ENCODE results near the gene SPATA24. TPM values are rescaled to one million over a fixed set of nuclear protein-coding genes. Genes with fewer than 3 reads are reported as not detected.
A peak's percentile ranks its signal among the peaks of the same experiment; 100 is the strongest.

The SPATA24 gene
- total RNA-seq, 4 donors from 2014 or later = 1.5 to 13.5 (median 6.3) TPM

DNA sequence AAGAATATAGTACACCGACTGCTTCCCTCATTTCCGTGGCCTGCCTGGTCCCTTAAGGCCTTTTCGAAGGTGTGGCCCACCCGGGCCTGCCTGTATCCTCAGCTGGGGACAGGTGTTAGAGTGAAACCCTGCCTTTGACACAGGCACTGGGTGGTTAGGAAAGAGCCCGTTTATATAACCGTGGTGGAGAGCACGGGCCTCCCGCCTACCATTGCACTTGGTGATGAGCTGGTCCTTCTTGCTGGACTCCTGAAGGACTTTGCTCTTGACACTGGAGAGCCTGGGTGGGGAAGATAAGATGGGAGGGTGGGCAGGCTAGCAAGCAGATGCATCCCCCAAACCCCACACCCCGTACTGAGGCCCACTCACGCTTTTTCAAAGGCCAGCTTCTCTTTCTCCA is 2.3 kb downstream of the SPATA24 start:
- Histone ChIP-seq H3K27me3 (no peaks in the 10 kb centered on the region), H3K27ac (no peak overlapping the region), H3K36me3 (peaks cover 0 to 7% of the 10 kb centered on the region in 2 donors), H3K4me1 (peaks cover 0 to 18% (median 7%) of the 10 kb centered on the region in 3 donors), H3K9me3 (no peaks in the 10 kb centered on the region), H3K4me3 (no peak overlapping the region)
- WGBS, 2 donors (ENCODE audit: low coverage in 1 of 2) = 91 to 95% methylated on average over 4 to 7 of the region's 10 CpGs
- TF ChIP-seq POLR2A (IDR thresholded peaks at IDR 0.05) = no peak
- TF ChIP-seq, protein P1, sequence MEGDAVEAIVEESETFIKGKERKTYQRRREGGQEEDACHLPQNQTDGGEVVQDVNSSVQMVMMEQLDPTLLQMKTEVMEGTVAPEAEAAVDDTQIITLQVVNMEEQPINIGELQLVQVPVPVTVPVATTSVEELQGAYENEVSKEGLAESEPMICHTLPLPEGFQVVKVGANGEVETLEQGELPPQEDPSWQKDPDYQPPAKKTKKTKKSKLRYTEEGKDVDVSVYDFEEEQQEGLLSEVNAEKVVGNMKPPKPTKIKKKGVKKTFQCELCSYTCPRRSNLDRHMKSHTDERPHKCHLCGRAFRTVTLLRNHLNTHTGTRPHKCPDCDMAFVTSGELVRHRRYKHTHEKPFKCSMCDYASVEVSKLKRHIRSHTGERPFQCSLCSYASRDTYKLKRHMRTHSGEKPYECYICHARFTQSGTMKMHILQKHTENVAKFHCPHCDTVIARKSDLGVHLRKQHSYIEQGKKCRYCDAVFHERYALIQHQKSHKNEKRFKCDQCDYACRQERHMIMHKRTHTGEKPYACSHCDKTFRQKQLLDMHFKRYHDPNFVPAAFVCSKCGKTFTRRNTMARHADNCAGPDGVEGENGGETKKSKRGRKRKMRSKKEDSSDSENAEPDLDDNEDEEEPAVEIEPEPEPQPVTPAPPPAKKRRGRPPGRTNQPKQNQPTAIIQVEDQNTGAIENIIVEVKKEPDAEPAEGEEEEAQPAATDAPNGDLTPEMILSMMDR (IDR thresholded peaks at IDR 0.05) = no peak
- TF ChIP-seq EP300 (IDR thresholded peaks at IDR 0.05) = no peak
- no peak for TF ChIP-seq POLR2AphosphoS5 (IDR thresholded peaks at IDR 0.05)
- no peak for ATAC-seq

DNA sequence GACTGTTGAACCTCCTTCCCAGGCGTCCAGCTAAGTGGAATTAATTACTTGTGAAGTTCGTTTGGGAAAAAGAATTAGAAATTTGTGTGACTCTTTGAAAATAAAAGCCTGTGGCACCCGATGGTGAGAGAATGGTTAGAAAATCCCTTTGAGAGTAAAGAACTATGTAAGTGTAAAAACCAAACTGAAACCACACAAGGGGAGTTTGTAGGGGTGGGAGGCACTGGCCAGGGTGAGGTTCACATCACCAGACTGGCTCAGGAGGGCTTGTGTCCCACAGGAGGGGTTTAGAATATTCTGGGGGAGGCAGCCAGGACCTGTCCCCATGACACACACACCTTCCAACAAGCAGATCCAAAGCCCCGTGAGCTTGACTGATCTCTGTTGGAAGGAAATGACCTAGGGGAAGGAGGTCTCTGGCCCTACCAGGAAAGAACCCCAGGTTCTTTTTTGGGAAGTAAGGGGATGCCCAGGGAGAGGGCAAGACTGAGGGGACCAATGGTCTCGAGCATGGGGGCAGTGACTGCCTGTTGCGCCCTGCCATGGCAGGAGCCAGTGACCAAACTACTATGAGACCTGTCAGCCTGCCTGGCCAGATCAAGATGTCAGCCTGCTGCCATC is 4.3 kb downstream of the SPATA24 start:
- Histone ChIP-seq H3K9me3 (no peaks in the 10 kb centered on the region), H3K27me3 (peaks cover 8% of the 10 kb centered on the region), H3K36me3 (peaks cover 0 to 7% of the 10 kb centered on the region in 2 donors), H3K4me3 (no peak overlapping the region), H3K4me1 (peaks cover 0 to 29% (median 16%) of the 10 kb centered on the region in 3 donors), H3K27ac (no peak overlapping the region)
- TF ChIP-seq POLR2AphosphoS5 (IDR thresholded peaks at IDR 0.05) (no peak), EP300 (IDR thresholded peaks at IDR 0.05) (no peak), POLR2A (IDR thresholded peaks at IDR 0.05) (no peak)
- TF ChIP-seq, protein P1 (IDR thresholded peaks at IDR 0.05) = no peak
- ATAC-seq = no peak
- WGBS, 2 donors (ENCODE audit: low coverage in 1 of 2) = 79 to 94% methylated on average over 4 of the region's 6 CpGs

DNA sequence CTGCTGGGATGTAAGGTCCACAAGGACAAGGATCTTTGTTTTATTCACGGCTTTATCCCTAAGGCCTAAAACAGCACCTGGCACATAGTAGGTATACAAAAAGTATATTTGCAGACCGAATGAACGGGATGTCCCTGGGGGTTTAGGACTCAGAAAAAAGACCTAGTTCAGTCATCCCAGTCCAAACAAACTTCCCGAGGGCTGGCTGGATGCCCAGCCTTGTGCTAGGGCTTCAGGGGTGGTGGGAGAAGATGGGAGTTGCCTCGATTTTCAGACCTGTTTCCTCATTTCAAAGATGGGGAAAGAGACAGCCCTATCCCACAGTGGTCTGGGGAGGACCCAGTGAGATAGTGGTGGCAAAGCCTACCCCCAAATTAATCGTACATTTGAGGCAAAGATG is 6.0 kb downstream of the SPATA24 start:
- peaks cover 0 to 7% of the 10 kb centered on the region in 2 donors for H3K36me3 ChIP-seq
- peaks cover 0 to 34% (median 12%) of the 10 kb centered on the region in 3 donors for H3K4me1 ChIP-seq
- TF ChIP-seq, protein P1 (IDR thresholded peaks at IDR 0.05) = no peak
- no peak overlapping the region for H3K27ac ChIP-seq
- H3K4me3 ChIP-seq = no peak overlapping the region
- no peaks in the 10 kb centered on the region for H3K9me3 ChIP-seq
- WGBS, 2 donors (ENCODE audit: low coverage in 1 of 2) = 24 to 35% methylated on average over 5 to 6 of the region's 6 CpGs
- no peak for ATAC-seq
- peaks cover 25% of the 10 kb centered on the region for H3K27me3 ChIP-seq

DNA sequence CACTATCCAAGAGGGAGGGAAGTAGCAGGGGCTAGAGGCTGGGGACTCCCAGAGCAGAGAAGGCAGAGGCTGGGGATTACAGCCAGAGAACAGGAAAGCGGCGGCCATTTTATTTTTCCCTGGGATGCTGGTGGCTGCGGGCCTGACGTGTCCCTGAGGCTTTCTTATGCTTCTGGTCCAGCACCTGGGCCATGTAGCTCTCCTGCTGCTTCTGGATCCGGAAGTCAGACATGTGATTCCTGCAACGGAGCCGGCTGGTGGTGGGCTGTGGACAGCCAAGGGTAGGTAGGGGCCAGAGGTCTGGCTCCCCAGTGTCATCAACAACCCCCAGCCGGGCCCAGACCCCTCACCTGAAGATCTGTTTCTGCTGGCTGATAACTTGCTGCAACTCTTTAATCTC is 7.2 kb downstream of the SPATA24 start:
- TF ChIP-seq EP300 (IDR thresholded peaks at IDR 0.05) (no peak), POLR2AphosphoS5 (IDR thresholded peaks at IDR 0.05) (no peak), POLR2A (IDR thresholded peaks at IDR 0.05) (no peak)
- TF ChIP-seq, protein P1 (IDR thresholded peaks at IDR 0.05) = no peak
- H3K36me3 ChIP-seq = peaks cover 0 to 7% of the 10 kb centered on the region in 2 donors
- peaks cover 0 to 41% (median 20%) of the 10 kb centered on the region in 3 donors for H3K4me1 ChIP-seq
- no peak for ATAC-seq
- H3K9me3 ChIP-seq = no peaks in the 10 kb centered on the region
- WGBS, 2 donors (ENCODE audit: low coverage in 1 of 2) = 80% methylated on average over 1 of the region's 8 CpGs; no CpG with 5 or more reads in 1 of the 2 donors
- peak overlapping the region in 1 of 4 donors; percentile 40 for H3K27ac ChIP-seq
- no peak overlapping the region for H3K4me3 ChIP-seq
- peaks cover 35% of the 10 kb centered on the region for H3K27me3 ChIP-seq
